ENCODE measurements around the gene NLRP10.

GRCh38 chr11:7981619-7982157, 16.4 kb upstream of the NLRP10 start:
- TF ChIP-seq POLR2A (IDR thresholded peaks at IDR 0.05) (no peak), CTCF (IDR thresholded peaks at IDR 0.05) (no peak)
